MCF 10A (cell line): ENCODE measurements around the gene CCDC63. TPM values are rescaled to one million over a fixed set of nuclear protein-coding genes. Genes with fewer than 3 reads are reported as not detected.

Source experiments
- BruUV-seq: library from RNA; stranded (reverse); fragments of 400-500 nt; replicated peaks from 2 replicates; lab custom pipeline; 2021; lab: Mats Ljungman, UMichigan
- CTCF ChIA-PET: fragments of 300-600 bp; sonication (Branson Sonifier 250); formaldehyde crosslinking; extraction: SDS; loops from one replicate; lab custom pipeline; 2021; ENCODE audit warnings: antibody characterized with exemption, inconsistent platforms; lab: Yijun Ruan, JAX
- POLR2A ChIA-PET: fragments of 300-600, 350-650 bp; sonication (Branson Sonifier 250); formaldehyde crosslinking; extraction: SDS; loops from one replicate; lab custom pipeline; 2020; ENCODE audit warnings: antibody characterized with exemption, inconsistent platforms; lab: Yijun Ruan, JAX
- DNase-seq: peaks from one replicate; pipeline ENCODE4 v3.0.0-alpha.2; 2018; ENCODE audit not compliant: unreplicated experiment
- H3K27ac Mint-ChIP-seq: one replicate; pipeline ENCODE4 v1.8.0; 2022; ENCODE audit warnings: mild to moderate bottlenecking, low read depth, mixed read lengths; ENCODE audit not compliant: unreplicated experiment
- H3K27me3 Mint-ChIP-seq: one replicate; pipeline ENCODE4 v1.8.0; 2022; ENCODE audit warnings: mixed read lengths; ENCODE audit not compliant: insufficient read depth, unreplicated experiment
- H3K36me3 Mint-ChIP-seq: one replicate; pipeline ENCODE4 v1.8.0; 2022; ENCODE audit warnings: mild to moderate bottlenecking, moderate library complexity, mixed read lengths; ENCODE audit not compliant: insufficient read depth, unreplicated experiment
- H3K4me1 Mint-ChIP-seq: one replicate; pipeline ENCODE4 v1.8.0; 2022; ENCODE audit warnings: mixed read lengths; ENCODE audit not compliant: insufficient read depth, unreplicated experiment
- H3K4me3 Mint-ChIP-seq: one replicate; pipeline ENCODE4 v1.8.0; 2022; ENCODE audit warnings: mild to moderate bottlenecking, moderate library complexity, mixed read lengths; ENCODE audit not compliant: unreplicated experiment
- H3K9me3 Mint-ChIP-seq: one replicate; pipeline ENCODE4 v1.8.0; 2022; ENCODE audit warnings: mixed read lengths; ENCODE audit not compliant: unreplicated experiment
- intact Hi-C: fragments of 100-400 bp; cut with micrococcal nuclease; formaldehyde crosslinking; loops from 2 replicates; pipeline ENCODE4 v1.14.1; 2022
- total RNA-seq: library from RNA; stranded (reverse); gene quantifications from 2 replicates; pipeline ENCODE4 v1.2.3, GENCODE V29; 2022
- TF ChIP-seq, protein P1 (sequence below): fragments of 200-600 bp; IDR thresholded peaks from one replicate; pipeline ENCODE4 v1.8.0; 2022; ENCODE audit warnings: antibody characterized with exemption, mild to moderate bottlenecking; ENCODE audit not compliant: unreplicated experiment

CCDC63 gene
- total RNA-seq, 1 experiment from 2014 or later, result not detected

DNA sequence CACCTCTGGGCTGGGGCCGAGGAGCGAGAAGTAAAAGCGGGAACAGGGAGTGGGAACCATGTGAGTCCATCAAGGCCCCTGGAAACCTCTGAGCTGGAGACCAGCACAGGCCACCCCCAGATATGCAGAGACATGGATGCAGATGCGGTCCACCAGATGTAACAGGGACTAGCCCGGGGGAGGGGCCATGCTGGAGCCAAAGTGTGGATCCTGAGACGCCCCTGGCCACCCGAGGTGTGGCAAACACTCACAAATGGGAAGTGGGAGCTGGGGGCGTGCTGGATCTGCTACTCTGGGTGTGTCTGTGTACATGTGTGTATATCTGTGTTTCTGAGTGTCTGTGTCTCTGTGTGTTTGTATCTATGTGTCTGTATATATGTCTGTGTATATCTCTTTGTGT, 60.8 kb downstream of the CCDC63 start:
- no peaks in the 10 kb centered on the region for H3K36me3 Mint-ChIP-seq
- H3K27me3 Mint-ChIP-seq, result no peaks in the 10 kb centered on the region
- intact Hi-C loops, result no loop called here
- ChIA-PET POLR2A (interaction anchor here (1.5 kb wide), 1 partner anchor 11 kb away, joined by 3 read pairs; no protein-coding TSS in a partner anchor), CTCF (interaction anchor here (1.2 kb wide), 1 partner anchor 9 kb away, joined by 3 read pairs; no protein-coding TSS in a partner anchor)
- no TSS peak for BruUV-seq
- H3K9me3 Mint-ChIP-seq, result no peaks in the 10 kb centered on the region
- H3K4me3 Mint-ChIP-seq, result no peak overlapping the region
- peaks cover 15% of the 10 kb centered on the region for H3K4me1 Mint-ChIP-seq
- TF ChIP-seq, protein P1, sequence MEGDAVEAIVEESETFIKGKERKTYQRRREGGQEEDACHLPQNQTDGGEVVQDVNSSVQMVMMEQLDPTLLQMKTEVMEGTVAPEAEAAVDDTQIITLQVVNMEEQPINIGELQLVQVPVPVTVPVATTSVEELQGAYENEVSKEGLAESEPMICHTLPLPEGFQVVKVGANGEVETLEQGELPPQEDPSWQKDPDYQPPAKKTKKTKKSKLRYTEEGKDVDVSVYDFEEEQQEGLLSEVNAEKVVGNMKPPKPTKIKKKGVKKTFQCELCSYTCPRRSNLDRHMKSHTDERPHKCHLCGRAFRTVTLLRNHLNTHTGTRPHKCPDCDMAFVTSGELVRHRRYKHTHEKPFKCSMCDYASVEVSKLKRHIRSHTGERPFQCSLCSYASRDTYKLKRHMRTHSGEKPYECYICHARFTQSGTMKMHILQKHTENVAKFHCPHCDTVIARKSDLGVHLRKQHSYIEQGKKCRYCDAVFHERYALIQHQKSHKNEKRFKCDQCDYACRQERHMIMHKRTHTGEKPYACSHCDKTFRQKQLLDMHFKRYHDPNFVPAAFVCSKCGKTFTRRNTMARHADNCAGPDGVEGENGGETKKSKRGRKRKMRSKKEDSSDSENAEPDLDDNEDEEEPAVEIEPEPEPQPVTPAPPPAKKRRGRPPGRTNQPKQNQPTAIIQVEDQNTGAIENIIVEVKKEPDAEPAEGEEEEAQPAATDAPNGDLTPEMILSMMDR, result no peak
- peak overlapping the region; percentile 32 for H3K27ac Mint-ChIP-seq
- DNase-seq, result no peak

- Mint-ChIP-seq H3K27me3 (no peaks in the 10 kb centered on the region), H3K36me3 (no peaks in the 10 kb centered on the region), H3K9me3 (no peaks in the 10 kb centered on the region), H3K4me1 (peaks cover 15% of the 10 kb centered on the region), H3K27ac (no peak overlapping the region), H3K4me3 (no peak overlapping the region)
- no TSS peak for BruUV-seq
- CTCF ChIA-PET, result interaction anchor here (0.6 to 1.2 kb wide), 6 partner anchors 10 to 406 kb away, joined by 3 to 5 read pairs (median 3); no protein-coding TSS in a partner anchor
- intact Hi-C loops, result no loop called here
- POLR2A ChIA-PET, result interaction anchor here (1.5 kb wide), 1 partner anchor 12 kb away, joined by 3 read pairs; no protein-coding TSS in a partner anchor
- DNase-seq, result no peak
- TF ChIP-seq, protein P1, result no peak
These were observed 61.8 kb downstream of the CCDC63 start for GRCh38 chr12:110908377-110909152.

- intact Hi-C loops, result no loop called here
- Mint-ChIP-seq H3K4me3 (no peak overlapping the region), H3K4me1 (peaks cover 22% of the 10 kb centered on the region), H3K27me3 (no peaks in the 10 kb centered on the region), H3K27ac (no peak overlapping the region), H3K9me3 (no peaks in the 10 kb centered on the region), H3K36me3 (no peaks in the 10 kb centered on the region)
- CTCF ChIA-PET, result interaction anchor here (0.6 to 1.2 kb wide), 3 partner anchors 18 to 481 kb away, joined by 3 read pairs; no protein-coding TSS in a partner anchor
- POLR2A ChIA-PET, result interaction anchor here (0.7 kb wide), 2 partner anchors 176 to 1060 kb away, joined by 3 to 4 read pairs; no protein-coding TSS in a partner anchor
- DNase-seq, result no peak
- BruUV-seq, result no TSS peak
- TF ChIP-seq, protein P1, result no peak
These were observed 65.5 kb downstream of the CCDC63 start for GRCh38 chr12:110912263-110912662.
